Astrocyte (in vitro differentiated cells and primary cell): ENCODE data around the gene RGL1. TPM values are rescaled to one million over a fixed set of nuclear protein-coding genes. Genes with fewer than 3 reads are reported as not detected.

Experiments
- DNase-seq: peaks from one replicate; pipeline ENCODE4 v3.0.0-alpha.2; 2010; ENCODE audit warnings: low read depth
- FAIRE-seq: peaks from 2 replicates; lab custom pipeline; 2011; peaks lifted over from hg19 to GRCh38; lab: Jason Lieb, UNC
- H2AFZ ChIP-seq: 2 replicates; pipeline ENCODE4 v1.6.0; 2012; ENCODE audit warnings: low read depth, low read length, inconsistent platforms
- H3K27ac ChIP-seq: 2 replicates; pipeline ENCODE4 v1.5.1; 2011; ENCODE audit warnings: low read depth, low read length, inconsistent platforms
- H3K27me3 ChIP-seq: 2 replicates; pipeline ENCODE4 v1.6.0; 2011; ENCODE audit warnings: low read length, inconsistent platforms; ENCODE audit not compliant: insufficient read depth
- H3K36me3 ChIP-seq: 2 replicates; pipeline ENCODE4 v1.5.1; 2011; ENCODE audit warnings: low read length, inconsistent platforms; ENCODE audit not compliant: insufficient read depth
- H3K4me1 ChIP-seq: 2 replicates; pipeline ENCODE4 v1.5.1; 2011; ENCODE audit warnings: low read length, inconsistent platforms; ENCODE audit not compliant: insufficient read depth
- H3K4me2 ChIP-seq: 2 replicates; pipeline ENCODE4 v1.6.0; 2012; ENCODE audit warnings: low read length, inconsistent platforms
- H3K4me3 ChIP-seq: 2 replicates; pipeline ENCODE4 v1.5.1; 2011; ENCODE audit warnings: low read depth, mild to moderate bottlenecking, low read length, inconsistent platforms; ENCODE audit not compliant: insufficient read depth
- H3K79me2 ChIP-seq: 2 replicates; pipeline ENCODE4 v1.6.0; 2012; ENCODE audit warnings: mild to moderate bottlenecking, low read length, inconsistent platforms; ENCODE audit not compliant: insufficient read depth
- H3K9ac ChIP-seq: 2 replicates; pipeline ENCODE4 v1.6.0; 2012; ENCODE audit warnings: mild to moderate bottlenecking, low read length, inconsistent platforms
- H3K9me3 ChIP-seq: 2 replicates; pipeline ENCODE4 v1.5.1; 2012; ENCODE audit warnings: low read depth, mild to moderate bottlenecking, low read length, inconsistent platforms; ENCODE audit not compliant: insufficient read depth
- H4K20me1 ChIP-seq: 2 replicates; pipeline ENCODE4 v1.6.0; 2012; ENCODE audit warnings: low read length, inconsistent platforms; ENCODE audit not compliant: insufficient read depth
- H3K27ac Mint-ChIP-seq: one replicate; pipeline ENCODE4 v1.8.0; 2021; ENCODE audit warnings: mild to moderate bottlenecking, mixed read lengths; ENCODE audit not compliant: unreplicated experiment
- H3K27me3 Mint-ChIP-seq: one replicate; pipeline ENCODE4 v1.8.0; 2021; ENCODE audit warnings: low read depth, mixed read lengths; ENCODE audit not compliant: unreplicated experiment
- H3K36me3 Mint-ChIP-seq: one replicate; pipeline ENCODE4 v1.8.0; 2021; ENCODE audit warnings: low read depth, mixed read lengths; ENCODE audit not compliant: unreplicated experiment
- H3K4me1 Mint-ChIP-seq: one replicate; pipeline ENCODE4 v1.8.0; 2021; ENCODE audit warnings: low read depth, mixed read lengths; ENCODE audit not compliant: unreplicated experiment
- H3K4me3 Mint-ChIP-seq: one replicate; pipeline ENCODE4 v1.8.0; 2021; ENCODE audit warnings: mild to moderate bottlenecking, moderate library complexity, mixed read lengths; ENCODE audit not compliant: unreplicated experiment
- H3K9me3 Mint-ChIP-seq: one replicate; pipeline ENCODE4 v1.8.0; 2021; ENCODE audit warnings: mild to moderate bottlenecking, mixed read lengths; ENCODE audit not compliant: unreplicated experiment
- CTCF ChIP-seq: IDR thresholded peaks from 2 replicates; pipeline ENCODE4 v1.5.1; 2011; ENCODE audit warnings: low read depth, mild to moderate bottlenecking, inconsistent platforms, low read length, moderate library complexity; ENCODE audit not compliant: insufficient read depth
- EZH2 ChIP-seq: IDR thresholded peaks from 2 replicates; pipeline ENCODE4 v1.6.1; 2012; ENCODE audit warnings: mild to moderate bottlenecking, low read length, inconsistent platforms; ENCODE audit not compliant: insufficient read depth
- total RNA-seq: library from RNA; stranded (reverse); gene quantifications from 2 replicates; pipeline ENCODE4 v1.2.1, GENCODE V29; 2021

RGL1 gene
- total RNA-seq, 1 donor from 2014 or later: 10.1 TPM

GRCh38 chr1:183891158-183891856 lies 86.4 kb downstream of the RGL1 start:
- no peak overlapping the region for H3K4me3 ChIP-seq
- H3K27ac ChIP-seq: no peak overlapping the region
- no peaks in the 10 kb centered on the region for H3K27me3 Mint-ChIP-seq
- DNase-seq: no peak
- no peak overlapping the region for H3K4me2 ChIP-seq
- no peak overlapping the region for H3K27ac Mint-ChIP-seq
- no peak overlapping the region for H3K4me3 Mint-ChIP-seq
- no peaks in the 10 kb centered on the region for H3K79me2 ChIP-seq
- H4K20me1 ChIP-seq: no peaks in the 10 kb centered on the region
- peaks cover 16% of the 10 kb centered on the region for H3K4me1 ChIP-seq
- H3K4me1 Mint-ChIP-seq: peaks cover 5% of the 10 kb centered on the region
- H3K27me3 ChIP-seq: no peaks in the 10 kb centered on the region
- TF ChIP-seq EZH2 (no peak), CTCF (no peak)
- no peaks in the 10 kb centered on the region for H3K9me3 ChIP-seq
- H2AFZ ChIP-seq: no peak overlapping the region
- peaks cover 4% of the 10 kb centered on the region for H3K9me3 Mint-ChIP-seq
- no peaks in the 10 kb centered on the region for H3K36me3 ChIP-seq
- peaks cover 13% of the 10 kb centered on the region for H3K36me3 Mint-ChIP-seq
- H3K9ac ChIP-seq: no peak overlapping the region
- FAIRE-seq: no peak

GRCh38 chr1:183892351-183892793 lies 87.5 kb downstream of the RGL1 start:
- H2AFZ ChIP-seq: no peak overlapping the region
- H3K9ac ChIP-seq: no peak overlapping the region
- Mint-ChIP-seq H3K4me3 (no peak overlapping the region), H3K9me3 (peaks cover 4% of the 10 kb centered on the region), H3K27ac (no peak overlapping the region), H3K36me3 (peaks cover 12% of the 10 kb centered on the region), H3K27me3 (no peaks in the 10 kb centered on the region), H3K4me1 (peaks cover 5% of the 10 kb centered on the region)
- H3K4me3 ChIP-seq: no peak overlapping the region
- no peak overlapping the region for H3K27ac ChIP-seq
- H4K20me1 ChIP-seq: no peaks in the 10 kb centered on the region
- TF ChIP-seq EZH2 (no peak), CTCF (no peak)
- FAIRE-seq: no peak
- no peaks in the 10 kb centered on the region for H3K36me3 ChIP-seq
- DNase-seq: no peak
- peaks cover 14% of the 10 kb centered on the region for H3K4me1 ChIP-seq
- H3K27me3 ChIP-seq: no peaks in the 10 kb centered on the region
- H3K79me2 ChIP-seq: no peaks in the 10 kb centered on the region
- no peaks in the 10 kb centered on the region for H3K9me3 ChIP-seq
- no peak overlapping the region for H3K4me2 ChIP-seq
